ENCODE measurements around the gene DUSP28.
A peak's percentile ranks its signal among the peaks of the same experiment; 100 is the strongest.

DUSP28 gene

DNA sequence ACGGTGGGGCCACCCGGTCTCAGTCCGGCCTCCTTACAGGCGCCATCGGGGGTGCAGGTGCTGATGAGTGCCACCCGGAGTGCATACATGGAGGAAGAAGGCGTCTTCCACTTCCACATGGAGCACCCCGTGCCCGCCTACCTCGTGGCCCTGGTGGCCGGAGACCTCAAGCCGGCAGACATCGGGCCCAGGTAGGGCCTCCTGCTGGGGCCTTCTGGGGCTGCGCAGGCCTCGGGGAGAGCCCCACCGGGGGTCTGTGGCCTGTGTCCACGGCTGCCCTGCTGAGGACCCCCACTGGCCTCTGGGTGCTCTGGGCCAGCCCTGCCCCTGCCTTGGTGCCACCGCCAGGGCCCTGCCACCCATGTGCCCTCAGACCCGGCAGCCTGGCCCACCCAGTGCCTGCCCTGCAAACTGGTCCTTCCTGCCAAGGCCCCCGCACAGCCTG, 12.9 kb downstream of the DUSP28 start:
- no peak for DNase-seq (ENCODE audit: low read depth)

- DNase-seq (ENCODE audit: low read depth) = no peak
Measured at GRCh38 chr2:240573516-240574385, 13.6 kb downstream of the DUSP28 start.

DNA sequence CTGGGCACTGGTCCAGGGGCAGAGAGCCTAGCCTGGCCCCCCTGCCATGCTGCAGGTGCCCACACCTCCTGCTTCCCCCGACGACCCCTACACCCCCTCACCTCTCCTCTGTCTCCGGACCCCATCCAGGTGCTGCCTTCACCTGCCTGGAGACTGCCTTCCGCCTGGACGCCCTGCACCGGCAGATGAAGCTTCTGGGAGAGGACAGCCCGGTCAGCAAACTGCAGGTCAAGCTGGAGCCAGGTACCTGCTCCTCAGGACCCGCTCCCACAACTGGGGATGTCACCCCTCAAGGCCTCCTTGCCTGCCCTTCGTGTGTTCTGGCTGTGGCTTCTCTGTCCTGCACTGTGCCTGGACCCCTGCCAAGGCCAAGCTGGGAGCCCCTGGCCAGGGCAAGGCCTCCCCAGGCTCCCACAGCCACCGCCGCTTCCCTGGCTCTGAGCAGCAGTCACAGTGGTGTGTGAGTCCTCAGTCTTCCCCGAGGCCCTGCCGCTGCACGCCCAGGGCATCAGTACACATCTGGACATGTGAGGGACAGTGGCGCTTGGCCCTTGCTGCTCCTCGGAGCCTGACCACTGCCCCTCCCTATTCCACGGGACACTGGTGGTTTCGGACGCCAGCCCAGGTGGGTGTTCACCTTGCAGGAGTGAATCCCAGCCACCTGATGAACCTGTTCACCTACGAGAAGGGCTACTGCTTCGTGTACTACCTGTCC, 14.4 kb downstream of the DUSP28 start:
- DNase-seq (ENCODE audit: low read depth) = no peak

DNA sequence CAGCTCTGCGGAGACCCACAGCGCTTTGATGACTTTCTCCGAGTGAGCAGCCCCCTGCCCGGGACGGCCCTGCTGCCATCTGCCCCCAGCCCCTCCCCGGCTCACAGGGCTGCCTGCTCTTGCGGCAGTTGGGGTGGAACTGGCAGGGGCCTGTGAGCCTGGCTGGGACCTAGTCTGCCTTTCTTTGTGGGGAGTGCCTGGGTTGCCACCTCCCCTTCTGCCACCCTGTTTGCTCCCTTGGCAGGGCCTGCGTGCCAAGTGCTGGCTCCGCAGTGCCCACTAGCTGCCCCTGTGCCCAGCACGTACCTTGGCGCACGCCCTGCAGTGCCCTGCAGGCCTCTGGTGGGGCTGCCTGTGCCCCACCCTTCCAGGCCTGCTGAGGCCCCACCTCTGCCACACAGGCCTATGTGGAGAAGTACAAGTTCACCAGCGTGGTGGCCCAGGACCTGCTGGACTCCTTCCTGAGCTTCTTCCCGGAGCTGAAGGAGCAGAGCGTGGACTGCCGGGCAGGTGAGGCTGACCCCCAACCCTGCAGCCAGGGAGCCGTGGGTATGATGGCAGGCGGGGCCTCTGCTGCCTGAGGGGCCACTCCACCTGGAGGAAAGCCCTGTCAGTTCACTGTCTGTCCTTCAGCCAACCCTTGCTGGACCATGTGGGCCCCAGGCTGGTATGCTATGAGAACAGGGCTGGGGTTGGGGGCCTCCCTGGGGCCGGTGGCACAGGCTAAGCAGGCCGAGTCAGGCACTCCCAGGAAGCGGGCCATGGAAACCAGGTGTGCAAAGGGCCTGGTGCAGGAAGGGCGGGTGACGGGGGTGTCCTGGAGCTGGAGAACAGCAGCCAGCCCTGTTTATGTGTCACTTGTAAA, 15.2 kb downstream of the DUSP28 start:
- DNase-seq (ENCODE audit: low read depth) = no peak

GRCh38 chr2:240576036-240576435, 15.9 kb downstream of the DUSP28 start:
- DNase-seq (ENCODE audit: low read depth) = no peak

DNA sequence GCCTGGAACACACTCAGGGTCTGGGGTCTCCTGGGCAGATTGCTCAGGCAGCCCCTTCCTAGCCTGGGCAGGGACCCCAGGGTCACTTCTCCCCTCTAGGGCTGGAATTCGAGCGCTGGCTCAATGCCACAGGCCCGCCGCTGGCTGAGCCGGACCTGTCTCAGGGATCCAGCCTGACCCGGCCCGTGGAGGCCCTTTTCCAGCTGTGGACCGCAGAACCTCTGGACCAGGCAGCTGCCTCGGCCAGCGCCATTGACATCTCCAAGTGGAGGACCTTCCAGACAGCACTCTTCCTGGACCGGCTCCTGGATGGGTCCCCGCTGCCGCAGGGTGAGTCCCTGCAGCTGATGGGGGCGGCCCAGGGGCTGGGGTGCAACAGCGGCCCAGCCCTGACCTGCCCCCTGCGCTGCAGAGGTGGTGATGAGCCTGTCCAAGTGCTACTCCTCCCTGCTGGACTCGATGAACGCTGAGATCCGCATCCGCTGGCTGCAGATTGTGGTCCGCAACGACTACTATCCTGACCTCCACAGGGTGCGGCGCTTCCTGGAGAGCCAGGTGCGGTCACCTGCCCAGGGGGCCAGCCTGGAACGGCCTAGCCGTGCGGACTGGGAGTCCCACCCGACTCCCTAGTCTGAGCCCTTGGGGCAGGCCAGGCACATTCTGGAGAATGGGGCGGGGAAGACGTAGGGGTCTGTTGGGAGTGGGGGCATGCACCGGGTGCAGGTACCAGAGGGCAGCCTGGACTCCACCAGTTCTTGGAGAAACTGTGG, 16.5 kb downstream of the DUSP28 start:
- DNase-seq (ENCODE audit: low read depth) = no peak

GRCh38 chr2:240577281-240578109, 17.3 kb downstream of the DUSP28 start:
- no peak for DNase-seq (ENCODE audit: low read depth)

GRCh38 chr2:240578110-240578450, 17.9 kb downstream of the DUSP28 start:
- no peak for DNase-seq (ENCODE audit: low read depth)

DNA sequence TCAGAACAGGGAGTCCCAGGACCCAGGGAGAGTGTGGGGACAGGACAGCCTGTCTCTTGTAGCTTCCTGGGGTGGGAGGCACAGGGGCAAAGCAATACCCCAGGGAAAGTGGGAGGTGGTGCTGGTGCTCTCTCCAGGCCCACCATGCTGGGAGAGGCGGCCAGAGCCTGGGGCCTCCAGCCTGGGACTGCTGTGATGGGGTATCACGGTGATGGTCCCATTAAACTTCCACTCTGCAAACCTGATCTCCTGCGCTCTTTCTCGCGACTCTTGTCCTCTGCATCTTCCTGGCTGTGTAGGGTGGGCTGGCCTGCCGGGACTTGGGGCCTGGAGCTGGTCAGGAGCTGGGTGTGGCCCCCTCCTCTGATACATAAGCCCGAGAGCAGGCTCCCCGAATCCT, 18.3 kb downstream of the DUSP28 start:
- no peak for DNase-seq (ENCODE audit: low read depth)

GRCh38 chr2:240579071-240579762, 19.1 kb downstream of the DUSP28 start:
- no peak for DNase-seq (ENCODE audit: low read depth)

DNA sequence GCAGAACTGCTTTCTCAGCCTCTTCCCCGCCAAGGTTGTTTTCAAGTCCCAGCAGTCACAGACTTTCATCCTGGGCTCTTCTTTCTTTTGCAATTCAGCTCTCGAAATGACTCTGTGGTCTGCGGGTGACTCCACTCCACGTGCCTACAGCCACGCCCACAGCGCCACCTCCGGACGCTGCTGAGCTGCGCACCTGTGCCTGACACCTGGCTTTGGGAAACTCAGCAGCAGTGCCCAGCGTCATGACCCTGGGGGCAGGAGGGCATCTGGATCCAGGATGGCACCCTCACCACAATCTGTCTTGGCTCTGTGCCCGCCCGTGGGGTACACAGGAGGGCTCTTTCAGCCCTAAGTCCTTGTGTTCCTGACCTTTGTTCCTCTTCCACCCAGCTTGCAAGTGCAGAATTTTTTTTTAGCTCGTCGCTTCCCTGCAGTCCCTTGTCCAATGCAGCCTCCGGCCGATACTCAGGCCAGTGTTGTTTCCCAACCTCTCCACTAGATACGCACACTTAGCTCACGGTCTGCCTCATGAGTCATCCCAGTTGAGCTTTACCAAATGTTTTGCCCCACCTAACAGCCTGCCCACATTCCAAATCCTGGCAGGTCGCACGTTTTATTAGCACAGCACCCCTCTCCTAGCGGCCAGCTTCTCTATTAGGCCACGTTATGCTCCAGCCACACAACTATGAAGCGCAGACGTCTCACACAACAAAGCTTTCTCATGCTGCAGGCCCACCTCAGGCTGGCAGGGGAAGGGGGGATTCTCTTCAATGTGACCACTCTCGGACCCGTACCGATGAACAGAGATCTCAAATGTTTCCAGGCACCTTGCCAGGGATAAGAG, 19.8 kb downstream of the DUSP28 start:
- DNase-seq (ENCODE audit: low read depth) = peak; percentile 60

GRCh38 chr2:240581811-240582210, 21.7 kb downstream of the DUSP28 start:
- no peak for DNase-seq (ENCODE audit: low read depth)

- no peak for DNase-seq (ENCODE audit: low read depth)
Measured at GRCh38 chr2:240582781-240583180, 22.6 kb downstream of the DUSP28 start.

GRCh38 chr2:240583774-240584173, 23.6 kb downstream of the DUSP28 start:
- DNase-seq (ENCODE audit: low read depth) = no peak

DNA sequence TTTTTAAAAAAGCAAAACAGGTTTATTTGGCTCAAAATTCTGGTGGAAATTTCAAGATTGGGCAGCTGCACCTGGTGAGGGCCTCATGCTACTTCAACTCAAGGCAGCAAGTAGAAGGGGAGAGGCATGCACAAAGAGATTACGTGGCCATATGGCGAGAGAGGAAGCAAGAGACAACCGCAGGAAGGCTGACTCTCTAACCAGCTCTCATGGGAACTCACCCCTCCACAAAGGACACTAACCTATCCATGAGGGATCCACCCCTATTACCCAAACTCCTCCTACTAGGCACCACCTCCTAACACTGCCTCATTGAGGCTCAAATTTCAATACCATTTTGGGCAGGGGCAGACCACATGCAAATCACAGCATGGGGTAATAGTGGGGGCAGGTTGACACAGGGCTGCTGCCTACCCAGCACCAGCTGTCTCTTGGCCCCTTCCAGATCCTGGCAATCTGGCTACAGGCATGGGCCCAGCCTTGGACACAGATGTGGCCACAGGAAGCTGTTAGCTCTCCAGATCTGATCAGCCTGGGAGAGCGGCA, 24.4 kb downstream of the DUSP28 start:
- DNase-seq (ENCODE audit: low read depth) = no peak

GRCh38 chr2:240585101-240585500, 24.9 kb downstream of the DUSP28 start:
- DNase-seq (ENCODE audit: low read depth) = no peak

GRCh38 chr2:240585681-240586197, 25.6 kb downstream of the DUSP28 start:
- no peak for DNase-seq (ENCODE audit: low read depth)

DNA sequence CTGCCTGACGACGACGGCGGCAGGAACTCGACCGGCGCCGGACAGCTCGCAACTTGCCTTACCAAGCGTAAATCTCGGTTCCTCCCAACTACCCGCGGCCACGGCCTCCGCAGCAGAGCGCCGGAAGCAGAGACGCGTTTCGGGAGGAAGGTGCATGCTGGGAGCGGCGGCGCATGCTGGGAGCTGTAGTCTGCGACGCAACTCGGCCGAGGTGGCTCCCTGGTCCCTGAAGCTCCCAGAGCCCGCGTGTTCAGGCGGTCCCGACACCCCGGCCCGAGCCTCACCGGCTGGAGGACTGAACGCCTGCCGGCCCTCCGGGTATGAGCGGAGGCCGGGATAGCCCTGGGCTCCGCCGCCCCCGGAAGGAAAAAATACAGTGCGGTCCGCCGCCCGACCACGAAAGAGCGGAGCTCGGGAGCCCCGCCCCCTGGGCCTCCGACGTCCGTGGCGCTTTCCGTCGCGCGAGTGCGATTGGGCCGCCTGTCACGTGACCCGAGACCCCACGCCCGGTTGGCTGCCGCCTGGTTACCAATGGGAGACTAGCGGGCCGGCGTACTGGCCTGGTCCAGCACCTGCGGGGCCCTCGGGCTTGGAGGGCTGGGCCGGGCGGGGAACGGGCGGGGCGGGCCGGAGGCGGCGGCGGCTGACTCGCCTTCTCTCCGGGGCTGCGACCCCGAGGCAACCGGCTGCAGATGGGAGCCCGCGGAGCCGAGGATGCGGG, 26.2 kb downstream of the DUSP28 start, which contains the start of gene CAPN10:
Gene CAPN10, plus strand, starts transcription at position 537 of the 721 bp plus-strand sequence. Its CDS starts 178 bp downstream, at position 715.
- peak; percentile 92 for DNase-seq (ENCODE audit: low read depth)
